Keratinocyte (primary cell): ENCODE data around the gene ACSM2B.

Experiments
- EZH2 ChIP-seq: IDR thresholded peaks from one replicate; pipeline ENCODE4 v1.6.1; 2012; ENCODE audit warnings: inconsistent platforms, mild to moderate bottlenecking, low read length, moderate library complexity
- TF ChIP-seq, protein P1 (sequence below), 3 experiments: IDR thresholded peaks in 1 of 3; conservative IDR thresholded peaks in 1 of 3; optimal IDR thresholded peaks in 1 of 3; 2 replicates in 2 of 3; 3 replicates in 1 of 3; pipeline versions ENCODE3 to v1.5.1; 2011; ENCODE audit warnings: low read length in 3 of 3, mild to moderate bottlenecking in 3 of 3, moderate library complexity in 2 of 3, control low read depth in 1 of 3, inconsistent platforms in 1 of 3; ENCODE audit not compliant: insufficient read depth in 2 of 3; ENCODE audit errors: extremely low read depth in 1 of 3

DNA sequence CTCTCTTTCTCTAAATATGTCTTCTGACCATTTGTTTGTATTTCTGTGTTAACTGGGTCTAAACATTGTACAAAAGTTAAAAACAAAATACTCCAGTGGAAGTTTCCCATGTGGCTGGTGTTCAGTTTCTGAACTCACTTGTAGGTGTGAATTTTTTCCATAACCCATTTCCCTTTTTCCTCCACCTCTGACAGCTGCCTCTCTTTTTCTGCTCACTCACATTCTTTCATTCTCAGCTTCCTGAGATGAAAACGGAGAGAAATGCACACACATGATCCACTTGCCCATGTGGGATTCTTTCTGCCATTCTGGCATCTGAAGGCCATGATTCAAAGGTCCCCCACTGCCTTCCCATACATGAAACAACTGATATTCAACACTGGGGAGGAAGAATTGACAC is 41.1 kb upstream of the ACSM2B start:
- TF ChIP-seq, protein P1, sequence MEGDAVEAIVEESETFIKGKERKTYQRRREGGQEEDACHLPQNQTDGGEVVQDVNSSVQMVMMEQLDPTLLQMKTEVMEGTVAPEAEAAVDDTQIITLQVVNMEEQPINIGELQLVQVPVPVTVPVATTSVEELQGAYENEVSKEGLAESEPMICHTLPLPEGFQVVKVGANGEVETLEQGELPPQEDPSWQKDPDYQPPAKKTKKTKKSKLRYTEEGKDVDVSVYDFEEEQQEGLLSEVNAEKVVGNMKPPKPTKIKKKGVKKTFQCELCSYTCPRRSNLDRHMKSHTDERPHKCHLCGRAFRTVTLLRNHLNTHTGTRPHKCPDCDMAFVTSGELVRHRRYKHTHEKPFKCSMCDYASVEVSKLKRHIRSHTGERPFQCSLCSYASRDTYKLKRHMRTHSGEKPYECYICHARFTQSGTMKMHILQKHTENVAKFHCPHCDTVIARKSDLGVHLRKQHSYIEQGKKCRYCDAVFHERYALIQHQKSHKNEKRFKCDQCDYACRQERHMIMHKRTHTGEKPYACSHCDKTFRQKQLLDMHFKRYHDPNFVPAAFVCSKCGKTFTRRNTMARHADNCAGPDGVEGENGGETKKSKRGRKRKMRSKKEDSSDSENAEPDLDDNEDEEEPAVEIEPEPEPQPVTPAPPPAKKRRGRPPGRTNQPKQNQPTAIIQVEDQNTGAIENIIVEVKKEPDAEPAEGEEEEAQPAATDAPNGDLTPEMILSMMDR (optimal IDR thresholded peaks at IDR 0.05 in 1 of 3, IDR thresholded peaks at IDR 0.05 in 1 of 3, conservative IDR thresholded peaks at IDR 0.05 in 1 of 3; ENCODE audit: extremely low read depth in 1 of 3, insufficient read depth in 2 of 3, low read length in 3 of 3): no peak
- TF ChIP-seq EZH2: no peak
